GM12892 (cell line): ENCODE results near the gene VWA3A.

Experiments
- POLR2A ChIP-seq: IDR thresholded peaks from 2 replicates; pipeline ENCODE4 v1.6.1; 2011; ENCODE audit warnings: low read depth, low read length, control low read depth
- POLR2AphosphoS5 ChIP-seq: IDR thresholded peaks from 2 replicates; pipeline ENCODE4 v1.6.1; 2011; ENCODE audit warnings: low read depth, low read length, control low read depth

- no peak for TF ChIP-seq POLR2AphosphoS5
- TF ChIP-seq POLR2A, result no peak
Observed at GRCh38 chr16:22073350-22073749, 19.0 kb upstream of the VWA3A start.
